Neutrophil (primary cell): ENCODE data around the gene PABPC3.

Source experiments
- H3K27ac ChIP-seq: fragments of 200-600 bp; sonication (generic); 2 replicates; pipeline ENCODE4 v1.5.1; 2016; ENCODE audit warnings: mild to moderate bottlenecking, moderate library complexity
- H3K27me3 ChIP-seq: fragments of 200-600 bp; sonication (generic); 2 replicates; pipeline ENCODE4 v1.6.0; 2016; ENCODE audit warnings: mild to moderate bottlenecking
- H3K36me3 ChIP-seq: fragments of 200-600 bp; sonication (generic); 2 replicates; pipeline ENCODE4 v1.5.1; 2017
- H3K4me1 ChIP-seq, 2 experiments: fragments of 200-600 bp in 1 of 2; sonication (generic) in 1 of 2; 1 replicate in 1 of 2; 2 replicates in 1 of 2; pipeline versions ENCODE4 v1.5.1 to v1.6.1; 2013 to 2016; ENCODE audit warnings: low read depth in 1 of 2, low read length in 1 of 2, mild to moderate bottlenecking in 1 of 2, moderate library complexity in 1 of 2; ENCODE audit not compliant: control insufficient read depth in 1 of 2, insufficient read depth in 1 of 2
- H3K4me3 ChIP-seq, 2 experiments: fragments of 200-600 bp in 1 of 2; sonication (generic) in 1 of 2; 1 replicate in 1 of 2; 2 replicates in 1 of 2; pipeline ENCODE4 v1.5.1; 2013 to 2016; ENCODE audit warnings: low read depth in 1 of 2, low read length in 1 of 2, mild to moderate bottlenecking in 1 of 2, moderate library complexity in 1 of 2
- H3K9me3 ChIP-seq: fragments of 200-600 bp; sonication (generic); 2 replicates; pipeline ENCODE4 v1.5.1; 2016
- TF ChIP-seq, protein P1 (sequence below): fragments of 200-600 bp; sonication (generic); IDR thresholded peaks from 2 replicates; pipeline ENCODE4 v1.5.1; 2016; ENCODE audit warnings: antibody characterized with exemption

Gene PABPC3

DNA sequence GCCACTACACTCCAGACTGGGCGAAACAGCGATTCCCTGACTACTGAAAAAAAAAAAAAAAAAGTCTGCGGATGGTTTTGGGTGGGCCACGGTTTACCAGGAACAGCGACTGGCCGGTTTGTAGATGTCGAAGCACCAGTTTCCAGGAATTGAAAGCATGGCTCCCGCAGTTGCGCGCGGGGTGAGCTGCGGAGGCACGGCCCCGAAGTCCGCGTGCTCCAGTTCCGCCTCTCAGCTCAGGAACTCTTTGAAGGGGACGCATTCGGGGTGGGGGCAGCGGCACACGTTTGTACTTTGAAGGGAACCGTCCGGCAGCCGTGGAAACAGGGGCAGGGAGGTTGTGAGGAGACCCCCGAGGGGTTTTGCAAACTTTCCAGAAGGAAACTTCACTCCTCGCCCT is 27.1 kb upstream of the PABPC3 start:
- no peaks in the 10 kb centered on the region for H3K4me1 ChIP-seq
- H3K9me3 ChIP-seq: no peaks in the 10 kb centered on the region
- H3K36me3 ChIP-seq: no peaks in the 10 kb centered on the region
- H3K4me3 ChIP-seq: no peak overlapping the region
- no peak overlapping the region for H3K27ac ChIP-seq
- H3K27me3 ChIP-seq: peaks cover 24% of the 10 kb centered on the region
- TF ChIP-seq, protein P1, sequence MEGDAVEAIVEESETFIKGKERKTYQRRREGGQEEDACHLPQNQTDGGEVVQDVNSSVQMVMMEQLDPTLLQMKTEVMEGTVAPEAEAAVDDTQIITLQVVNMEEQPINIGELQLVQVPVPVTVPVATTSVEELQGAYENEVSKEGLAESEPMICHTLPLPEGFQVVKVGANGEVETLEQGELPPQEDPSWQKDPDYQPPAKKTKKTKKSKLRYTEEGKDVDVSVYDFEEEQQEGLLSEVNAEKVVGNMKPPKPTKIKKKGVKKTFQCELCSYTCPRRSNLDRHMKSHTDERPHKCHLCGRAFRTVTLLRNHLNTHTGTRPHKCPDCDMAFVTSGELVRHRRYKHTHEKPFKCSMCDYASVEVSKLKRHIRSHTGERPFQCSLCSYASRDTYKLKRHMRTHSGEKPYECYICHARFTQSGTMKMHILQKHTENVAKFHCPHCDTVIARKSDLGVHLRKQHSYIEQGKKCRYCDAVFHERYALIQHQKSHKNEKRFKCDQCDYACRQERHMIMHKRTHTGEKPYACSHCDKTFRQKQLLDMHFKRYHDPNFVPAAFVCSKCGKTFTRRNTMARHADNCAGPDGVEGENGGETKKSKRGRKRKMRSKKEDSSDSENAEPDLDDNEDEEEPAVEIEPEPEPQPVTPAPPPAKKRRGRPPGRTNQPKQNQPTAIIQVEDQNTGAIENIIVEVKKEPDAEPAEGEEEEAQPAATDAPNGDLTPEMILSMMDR: no peak

DNA sequence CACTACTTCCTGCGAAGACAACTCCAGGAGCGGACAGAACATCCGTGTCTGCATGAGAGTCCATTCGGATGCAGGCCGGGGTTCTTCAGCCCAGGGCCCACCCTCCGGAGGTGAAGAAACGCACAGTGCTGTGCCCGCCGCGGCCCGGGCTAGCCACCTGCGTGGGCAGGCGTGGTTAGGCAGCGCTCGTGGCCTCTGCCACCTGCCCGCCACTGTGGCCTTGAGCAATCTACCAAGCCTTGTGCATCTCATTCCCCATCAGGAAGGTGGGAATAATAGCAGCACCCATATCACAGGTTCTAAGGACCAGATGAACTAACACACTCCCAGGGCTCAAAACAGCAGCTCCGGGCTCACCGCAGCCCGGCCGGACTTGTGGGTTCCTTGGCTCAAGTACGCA is 26.7 kb upstream of the PABPC3 start:
- Histone ChIP-seq H3K9me3 (no peaks in the 10 kb centered on the region), H3K27me3 (peaks cover 24% of the 10 kb centered on the region), H3K4me1 (no peaks in the 10 kb centered on the region)

DNA sequence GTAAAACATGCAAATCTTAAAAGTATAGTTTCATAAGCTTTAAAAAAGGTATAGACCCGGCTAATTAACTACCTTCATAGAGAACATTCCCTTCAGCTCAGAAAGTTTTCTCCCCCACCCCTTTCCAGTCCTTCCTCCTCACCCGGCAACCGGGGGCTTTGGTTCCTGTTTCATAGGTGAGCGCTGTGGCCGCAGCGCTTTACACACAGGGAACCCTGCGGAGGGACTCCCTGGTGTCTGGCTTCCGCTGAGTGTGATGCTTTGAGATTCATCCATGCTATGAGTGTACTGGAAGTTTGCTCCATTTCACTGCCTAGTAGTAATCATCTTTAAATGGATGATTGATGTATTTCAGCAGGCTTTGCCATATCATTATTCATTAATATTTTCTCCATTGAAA is 26.0 kb upstream of the PABPC3 start:
- Histone ChIP-seq H3K27ac (no peak overlapping the region), H3K4me1 (no peaks in the 10 kb centered on the region), H3K27me3 (peaks cover 24% of the 10 kb centered on the region), H3K4me3 (no peak overlapping the region), H3K9me3 (no peaks in the 10 kb centered on the region), H3K36me3 (no peaks in the 10 kb centered on the region)
- TF ChIP-seq, protein P1: no peak

More for the DNA sequence above, 26.7 kb upstream of the PABPC3 start:
- no peak overlapping the region for H3K4me3 ChIP-seq
- H3K27ac ChIP-seq: no peak overlapping the region
- TF ChIP-seq, protein P1: no peak
- no peaks in the 10 kb centered on the region for H3K36me3 ChIP-seq

DNA sequence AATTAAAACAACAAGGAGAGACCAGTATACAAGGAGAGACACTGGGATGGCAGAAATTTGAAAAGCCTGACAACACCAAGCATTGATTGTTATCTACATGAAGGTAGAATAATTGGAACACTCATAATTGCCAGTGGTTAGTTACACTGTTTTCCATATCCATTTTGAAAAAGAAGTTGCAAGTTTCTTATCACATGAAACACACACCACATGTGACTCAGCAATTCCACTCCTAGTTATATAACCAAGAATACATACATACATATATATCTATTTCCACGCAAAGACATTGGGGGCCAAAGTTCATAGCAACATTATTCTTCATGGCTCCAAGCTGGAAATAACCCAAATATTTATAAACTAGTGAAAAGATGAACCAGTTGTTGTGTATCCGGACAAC is 15.2 kb upstream of the PABPC3 start:
- Histone ChIP-seq H3K4me1 (no peaks in the 10 kb centered on the region), H3K27me3 (no peaks in the 10 kb centered on the region), H3K36me3 (no peaks in the 10 kb centered on the region), H3K27ac (no peak overlapping the region), H3K4me3 (no peak overlapping the region), H3K9me3 (no peaks in the 10 kb centered on the region)
- TF ChIP-seq, protein P1: no peak

DNA sequence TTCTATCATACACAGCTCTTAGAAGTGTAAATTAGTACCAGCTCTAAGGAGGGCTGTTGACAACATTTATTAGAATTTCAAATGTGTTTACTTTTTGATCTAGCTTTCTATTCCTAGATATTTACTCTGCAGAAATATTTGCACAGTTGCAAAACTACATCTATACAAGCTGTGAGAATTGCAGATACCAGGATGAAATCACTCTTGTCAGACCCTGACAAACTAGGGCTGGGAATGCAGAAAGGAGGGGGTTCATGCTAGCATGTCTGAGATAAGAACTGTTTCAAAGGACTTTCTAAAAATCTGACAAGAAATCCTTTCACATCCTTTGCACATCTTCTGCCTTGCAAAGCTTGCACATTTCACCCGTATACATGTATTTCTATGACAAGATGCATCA is 11.8 kb upstream of the PABPC3 start:
- TF ChIP-seq, protein P1: no peak
- Histone ChIP-seq H3K4me3 (no peak overlapping the region), H3K36me3 (no peaks in the 10 kb centered on the region), H3K27ac (no peak overlapping the region), H3K9me3 (no peaks in the 10 kb centered on the region), H3K4me1 (no peaks in the 10 kb centered on the region), H3K27me3 (peaks cover 12% of the 10 kb centered on the region)
